ENCODE measurements around the gene CD46.
A peak's percentile ranks its signal among the peaks of the same experiment; 100 is the strongest.

Gene CD46

DNA sequence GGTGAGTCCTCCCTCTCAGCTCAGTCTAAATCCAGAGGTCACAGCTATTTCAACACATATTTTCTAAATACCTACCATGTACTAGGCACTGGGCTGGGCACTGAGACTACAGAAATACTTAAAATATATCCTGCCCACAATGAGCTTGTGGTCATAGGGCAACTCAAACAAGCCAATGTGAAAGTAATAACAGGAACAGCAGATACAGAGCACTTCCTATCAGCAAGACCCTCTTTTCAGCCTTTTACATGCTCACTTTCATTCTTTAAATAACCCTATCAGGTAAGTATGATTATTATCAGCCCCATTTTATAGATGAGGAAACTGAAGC is 87.2 kb downstream of the CD46 start:
- H3K4me3 ChIP-seq (ENCODE audit: low read depth, low read length), result no peak overlapping the region
- DNase-seq (ENCODE audit: low read depth), result no peak
- TF ChIP-seq, protein P1, sequence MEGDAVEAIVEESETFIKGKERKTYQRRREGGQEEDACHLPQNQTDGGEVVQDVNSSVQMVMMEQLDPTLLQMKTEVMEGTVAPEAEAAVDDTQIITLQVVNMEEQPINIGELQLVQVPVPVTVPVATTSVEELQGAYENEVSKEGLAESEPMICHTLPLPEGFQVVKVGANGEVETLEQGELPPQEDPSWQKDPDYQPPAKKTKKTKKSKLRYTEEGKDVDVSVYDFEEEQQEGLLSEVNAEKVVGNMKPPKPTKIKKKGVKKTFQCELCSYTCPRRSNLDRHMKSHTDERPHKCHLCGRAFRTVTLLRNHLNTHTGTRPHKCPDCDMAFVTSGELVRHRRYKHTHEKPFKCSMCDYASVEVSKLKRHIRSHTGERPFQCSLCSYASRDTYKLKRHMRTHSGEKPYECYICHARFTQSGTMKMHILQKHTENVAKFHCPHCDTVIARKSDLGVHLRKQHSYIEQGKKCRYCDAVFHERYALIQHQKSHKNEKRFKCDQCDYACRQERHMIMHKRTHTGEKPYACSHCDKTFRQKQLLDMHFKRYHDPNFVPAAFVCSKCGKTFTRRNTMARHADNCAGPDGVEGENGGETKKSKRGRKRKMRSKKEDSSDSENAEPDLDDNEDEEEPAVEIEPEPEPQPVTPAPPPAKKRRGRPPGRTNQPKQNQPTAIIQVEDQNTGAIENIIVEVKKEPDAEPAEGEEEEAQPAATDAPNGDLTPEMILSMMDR (conservative IDR thresholded peaks at IDR 0.05; ENCODE audit: low read depth, low read length), result no peak

DNA sequence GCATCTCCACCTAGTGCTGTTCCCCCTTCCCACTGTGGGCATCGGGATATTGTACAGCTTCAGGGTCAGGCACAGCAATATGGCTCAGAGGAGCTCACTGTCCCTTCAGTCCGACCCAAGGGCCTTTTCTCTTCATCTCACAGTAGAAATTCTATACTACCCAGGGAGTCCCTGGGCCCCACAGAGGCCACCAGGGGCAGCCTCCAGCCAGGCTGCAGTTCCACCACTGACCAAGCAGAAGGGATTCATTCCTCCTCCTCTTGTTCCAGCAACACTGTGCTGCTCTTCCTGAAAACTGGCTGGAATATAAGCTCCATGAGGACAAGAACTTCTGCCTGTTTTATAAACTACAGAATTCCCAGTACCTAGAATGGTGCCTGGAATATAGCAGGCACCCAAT is 88.5 kb downstream of the CD46 start:
- peak; percentile 35 for DNase-seq (ENCODE audit: low read depth)
- TF ChIP-seq, protein P1 (conservative IDR thresholded peaks at IDR 0.05; ENCODE audit: low read depth, low read length), result peak; percentile 32

DNA sequence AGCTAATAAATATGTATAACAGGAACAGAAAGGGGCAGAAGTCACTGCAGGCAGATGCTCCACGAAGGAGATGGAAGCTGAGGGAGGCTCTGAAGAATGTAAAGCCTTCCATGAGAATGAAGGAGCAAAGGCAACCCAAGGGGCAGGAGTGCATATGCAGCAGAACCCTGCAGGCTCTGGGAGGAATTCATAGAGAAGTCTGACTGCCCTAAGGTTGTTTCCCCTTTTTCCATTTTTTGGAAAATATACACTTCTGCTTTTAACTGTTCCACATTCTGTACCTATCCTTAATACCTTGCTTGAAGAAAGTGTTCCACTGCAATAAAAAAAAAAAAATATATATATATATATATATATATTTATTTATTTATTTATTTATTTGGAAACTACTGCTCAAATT is 89.4 kb downstream of the CD46 start:
- DNase-seq (ENCODE audit: low read depth), result no peak
- TF ChIP-seq, protein P1 (conservative IDR thresholded peaks at IDR 0.05; ENCODE audit: low read depth, low read length), result no peak
- no peak overlapping the region for H3K4me3 ChIP-seq (ENCODE audit: low read depth, low read length)

More for the DNA sequence above, 88.5 kb downstream of the CD46 start:
- no peak overlapping the region for H3K4me3 ChIP-seq (ENCODE audit: low read depth, low read length)

DNA sequence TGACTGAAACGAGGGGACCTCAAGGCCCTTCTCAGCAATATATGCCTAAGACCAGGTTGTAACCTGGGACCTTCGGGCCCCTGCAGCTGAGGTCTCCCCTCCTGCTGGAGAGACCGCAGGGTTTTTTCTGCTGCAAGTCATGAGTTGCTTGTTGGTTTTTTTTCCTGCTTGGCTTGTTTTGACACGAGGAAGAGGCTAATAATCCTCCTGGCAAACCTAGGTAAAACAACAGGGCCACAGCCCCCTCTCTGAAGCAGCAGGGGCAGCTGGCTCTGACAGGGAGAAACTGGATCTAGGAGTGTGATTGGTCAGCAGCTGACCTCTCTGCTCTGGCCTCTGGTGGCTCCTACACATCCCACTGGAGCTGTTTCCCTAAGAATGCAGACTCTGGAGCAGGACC is 90.0 kb downstream of the CD46 start:
- DNase-seq (ENCODE audit: low read depth), result no peak
- TF ChIP-seq, protein P1 (conservative IDR thresholded peaks at IDR 0.05; ENCODE audit: low read depth, low read length), result no peak
- H3K4me3 ChIP-seq (ENCODE audit: low read depth, low read length), result no peak overlapping the region

DNA sequence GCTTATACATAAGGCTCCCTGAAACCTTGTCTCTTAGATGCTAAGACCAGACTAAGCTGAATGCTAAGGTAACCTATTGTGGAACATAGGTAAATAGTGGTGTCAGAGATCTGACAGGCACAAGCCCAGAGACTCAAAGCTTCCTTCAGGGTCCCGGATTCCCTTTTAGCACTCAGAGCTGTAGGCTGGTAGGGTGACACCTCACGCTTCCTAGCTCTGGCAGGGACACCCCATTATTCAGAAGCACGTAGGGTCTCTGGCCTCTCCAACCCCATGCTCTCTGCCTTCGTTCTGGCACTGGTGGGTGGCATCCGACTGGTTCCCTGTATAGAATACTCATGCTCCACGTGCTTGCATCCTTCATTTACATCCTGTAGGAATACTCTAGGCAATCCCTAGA is 90.7 kb downstream of the CD46 start:
- no peak for DNase-seq (ENCODE audit: low read depth)
- TF ChIP-seq, protein P1 (conservative IDR thresholded peaks at IDR 0.05; ENCODE audit: low read depth, low read length), result no peak

DNA sequence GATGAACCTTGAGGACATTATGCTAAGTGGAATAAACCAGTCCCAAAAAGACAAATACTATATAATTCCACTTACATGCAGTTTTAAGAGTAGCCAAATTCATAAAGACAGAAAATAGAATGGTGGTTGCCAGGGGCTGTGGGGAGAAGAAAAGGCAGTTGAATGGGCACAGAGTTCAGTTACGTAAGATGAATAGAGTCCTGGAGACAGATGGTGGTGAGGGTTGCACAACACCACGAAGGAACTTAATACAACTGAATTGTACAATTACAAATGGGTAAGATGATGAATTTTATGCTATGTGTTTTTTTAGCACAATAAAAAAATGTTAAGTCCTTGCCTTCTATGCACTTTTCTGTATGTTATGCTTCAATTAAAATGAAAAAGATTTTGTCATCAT is 92.5 kb downstream of the CD46 start:
- DNase-seq (ENCODE audit: low read depth), result no peak
- H3K4me3 ChIP-seq (ENCODE audit: low read depth, low read length), result no peak overlapping the region
- TF ChIP-seq, protein P1 (conservative IDR thresholded peaks at IDR 0.05; ENCODE audit: low read depth, low read length), result no peak

More for the DNA sequence above, 90.7 kb downstream of the CD46 start:
- H3K4me3 ChIP-seq (ENCODE audit: low read depth, low read length), result no peak overlapping the region
